ENCODE data around the gene PADI1.

PADI1 gene

GRCh38 chr1:17213148-17213781 lies 8.3 kb downstream of the PADI1 start:
- H3K36me3 ChIP-seq (ENCODE audit: insufficient read depth, low read length), result no peaks in the 10 kb centered on the region
- peak overlapping the region; percentile 46 for H3K9ac ChIP-seq (ENCODE audit: insufficient read length)
- DNase-seq (ENCODE audit: low read depth, low spot score), result no peak
- no peaks in the 10 kb centered on the region for H3K9me3 ChIP-seq (ENCODE audit: low read depth, low read length)
- TF ChIP-seq POLR2AphosphoS5 (IDR thresholded peaks at IDR 0.05; ENCODE audit: borderline replicate concordance, low read depth, low read length), result no peak
- TF ChIP-seq FOXP2 (optimal IDR thresholded peaks at IDR 0.05; ENCODE audit: control extremely low read depth, extremely low read length, insufficient read depth), result no peak
- TF ChIP-seq EZH2 (IDR thresholded peaks at IDR 0.05), result no peak
- peak overlapping the region; percentile 68 for H3K4me3 ChIP-seq
- H3K27ac ChIP-seq, result peak overlapping the region; percentile 86

GRCh38 chr1:17213782-17214148 lies 8.8 kb downstream of the PADI1 start:
- H3K9ac ChIP-seq (ENCODE audit: insufficient read length), result no peak overlapping the region
- TF ChIP-seq POLR2AphosphoS5 (IDR thresholded peaks at IDR 0.05; ENCODE audit: borderline replicate concordance, low read depth, low read length) (no peak), FOXP2 (optimal IDR thresholded peaks at IDR 0.05; ENCODE audit: control extremely low read depth, extremely low read length, insufficient read depth) (no peak), EZH2 (IDR thresholded peaks at IDR 0.05) (no peak)
- peak overlapping the region; percentile 86; the same call in 1 of the 2 replicates for H3K27ac ChIP-seq
- no peak overlapping the region; the same call in 1 of the 2 replicates for H3K4me3 ChIP-seq
- no peaks in the 10 kb centered on the region for H3K36me3 ChIP-seq (ENCODE audit: insufficient read depth, low read length)
- no peak for DNase-seq (ENCODE audit: low read depth, low spot score)
- H3K9me3 ChIP-seq (ENCODE audit: low read depth, low read length), result no peaks in the 10 kb centered on the region

GRCh38 chr1:17214876-17215544 lies 10.1 kb downstream of the PADI1 start:
- Histone ChIP-seq H3K36me3 (ENCODE audit: insufficient read depth, low read length) (no peaks in the 10 kb centered on the region), H3K9me3 (ENCODE audit: low read depth, low read length) (no peaks in the 10 kb centered on the region), H3K27ac (no peak overlapping the region), H3K9ac (ENCODE audit: insufficient read length) (no peak overlapping the region), H3K4me3 (no peak overlapping the region)
- TF ChIP-seq POLR2AphosphoS5 (IDR thresholded peaks at IDR 0.05; ENCODE audit: borderline replicate concordance, low read depth, low read length) (no peak), EZH2 (IDR thresholded peaks at IDR 0.05) (no peak)
- no peak for DNase-seq (ENCODE audit: low read depth, low spot score)

- Histone ChIP-seq H3K36me3 (ENCODE audit: insufficient read depth, low read length) (no peaks in the 10 kb centered on the region), H3K4me3 (no peak overlapping the region), H3K9ac (ENCODE audit: insufficient read length) (no peak overlapping the region), H3K9me3 (ENCODE audit: low read depth, low read length) (no peaks in the 10 kb centered on the region), H3K27ac (no peak overlapping the region)
- TF ChIP-seq FOXP2 (optimal IDR thresholded peaks at IDR 0.05; ENCODE audit: control extremely low read depth, extremely low read length, insufficient read depth) (no peak), POLR2AphosphoS5 (IDR thresholded peaks at IDR 0.05; ENCODE audit: borderline replicate concordance, low read depth, low read length) (no peak), EZH2 (IDR thresholded peaks at IDR 0.05) (no peak)
- no peak for DNase-seq (ENCODE audit: low read depth, low spot score)
Measured at GRCh38 chr1:17215545-17215890, 10.6 kb downstream of the PADI1 start.

- Histone ChIP-seq H3K27ac (no peak overlapping the region), H3K36me3 (ENCODE audit: insufficient read depth, low read length) (no peaks in the 10 kb centered on the region), H3K9me3 (ENCODE audit: low read depth, low read length) (no peaks in the 10 kb centered on the region), H3K9ac (ENCODE audit: insufficient read length) (no peak overlapping the region), H3K4me3 (no peak overlapping the region)
- no peak for DNase-seq (ENCODE audit: low read depth, low spot score)
- no peak for TF ChIP-seq FOXP2 (optimal IDR thresholded peaks at IDR 0.05; ENCODE audit: control extremely low read depth, extremely low read length, insufficient read depth)
- no peak for TF ChIP-seq EZH2 (IDR thresholded peaks at IDR 0.05)
- no peak for TF ChIP-seq POLR2AphosphoS5 (IDR thresholded peaks at IDR 0.05; ENCODE audit: borderline replicate concordance, low read depth, low read length)
Measured at GRCh38 chr1:17216078-17216477, 11.2 kb downstream of the PADI1 start.

GRCh38 chr1:17217607-17218006 lies 12.7 kb downstream of the PADI1 start:
- TF ChIP-seq EZH2 (IDR thresholded peaks at IDR 0.05) (no peak), FOXP2 (optimal IDR thresholded peaks at IDR 0.05; ENCODE audit: control extremely low read depth, extremely low read length, insufficient read depth) (no peak), POLR2AphosphoS5 (IDR thresholded peaks at IDR 0.05; ENCODE audit: borderline replicate concordance, low read depth, low read length) (no peak)
- no peaks in the 10 kb centered on the region for H3K9me3 ChIP-seq (ENCODE audit: low read depth, low read length)
- H3K4me3 ChIP-seq, result no peak overlapping the region
- no peak overlapping the region for H3K27ac ChIP-seq
- H3K36me3 ChIP-seq (ENCODE audit: insufficient read depth, low read length), result no peaks in the 10 kb centered on the region
- H3K9ac ChIP-seq (ENCODE audit: insufficient read length), result no peak overlapping the region
- DNase-seq (ENCODE audit: low read depth, low spot score), result no peak

GRCh38 chr1:17218939-17219338 lies 14.0 kb downstream of the PADI1 start:
- TF ChIP-seq POLR2AphosphoS5 (IDR thresholded peaks at IDR 0.05; ENCODE audit: borderline replicate concordance, low read depth, low read length), result no peak
- TF ChIP-seq FOXP2 (optimal IDR thresholded peaks at IDR 0.05; ENCODE audit: control extremely low read depth, extremely low read length, insufficient read depth), result no peak
- no peak for TF ChIP-seq EZH2 (IDR thresholded peaks at IDR 0.05)
- no peak overlapping the region for H3K4me3 ChIP-seq
- no peak overlapping the region for H3K27ac ChIP-seq
- no peak overlapping the region for H3K9ac ChIP-seq (ENCODE audit: insufficient read length)
- H3K36me3 ChIP-seq (ENCODE audit: insufficient read depth, low read length), result no peaks in the 10 kb centered on the region
- DNase-seq (ENCODE audit: low read depth, low spot score), result no peak
- no peaks in the 10 kb centered on the region for H3K9me3 ChIP-seq (ENCODE audit: low read depth, low read length)

- no peak overlapping the region for H3K27ac ChIP-seq
- TF ChIP-seq FOXP2 (optimal IDR thresholded peaks at IDR 0.05; ENCODE audit: control extremely low read depth, extremely low read length, insufficient read depth) (no peak), EZH2 (IDR thresholded peaks at IDR 0.05) (no peak), POLR2AphosphoS5 (IDR thresholded peaks at IDR 0.05; ENCODE audit: borderline replicate concordance, low read depth, low read length) (no peak)
- H3K36me3 ChIP-seq (ENCODE audit: insufficient read depth, low read length), result no peaks in the 10 kb centered on the region
- no peak overlapping the region for H3K9ac ChIP-seq (ENCODE audit: insufficient read length)
- no peaks in the 10 kb centered on the region for H3K9me3 ChIP-seq (ENCODE audit: low read depth, low read length)
- no peak overlapping the region for H3K4me3 ChIP-seq
- no peak for DNase-seq (ENCODE audit: low read depth, low spot score)
Measured at GRCh38 chr1:17220287-17220686, 15.4 kb downstream of the PADI1 start.
